ENCODE results near the gene LRRC75B. TPM values are rescaled to one million over a fixed set of nuclear protein-coding genes. Genes with fewer than 3 reads are reported as not detected.

Gene LRRC75B
- total and polyA plus RNA-seq, 2 of the 8 experiments (the other 6 are each of a cell fraction or from before 2014, with no cell fraction given): 12.2 to 26.6 TPM

DNA sequence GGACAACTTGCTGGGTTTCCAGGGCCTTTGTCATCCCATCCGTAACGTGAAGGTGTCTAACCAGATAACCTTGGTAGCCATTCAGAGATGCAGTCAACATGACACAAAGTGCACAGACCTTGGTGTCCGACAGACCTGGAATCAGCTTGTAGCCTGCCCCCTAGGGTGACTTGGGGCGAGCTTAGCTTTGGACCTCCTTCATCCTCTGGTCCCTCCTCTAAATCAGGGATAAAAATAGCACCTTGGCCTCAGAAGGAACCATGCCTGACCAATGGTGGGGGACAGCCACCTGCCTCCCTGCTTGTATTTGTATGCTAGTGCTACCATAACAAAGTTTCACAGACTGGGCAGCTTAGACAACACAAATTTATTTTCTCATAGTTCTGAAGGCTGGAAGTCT is 33.4 kb downstream of the LRRC75B start:
- 85% methylated on average over 4 of the region's 4 CpGs; no CpG with 5 or more reads in 1 of the 2 experiments for WGBS, 2 experiments (ENCODE audit: extremely low coverage in 1 of 2, insufficient coverage in 1 of 2, insufficient read length in 1 of 2, insufficient replicate concordance in 2 of 2, low coverage in 1 of 2, low lambda C conversion rate in 2 of 2, missing lambda C conversion rate in 1 of 2)
- Histone ChIP-seq H4K8ac (ENCODE audit: extremely low read depth, insufficient read depth, low read length) (no peak overlapping the region), H3K18ac (ENCODE audit: extremely low read depth, low read length) (no peak overlapping the region), H3K4me2 (ENCODE audit: insufficient read depth in 1 of 2, low read depth in 2 of 2, low read length in 2 of 2) (no peak overlapping the region), H3K36me3 (ENCODE audit: control insufficient read depth in 2 of 4, insufficient read depth in 4 of 4, low read length in 3 of 4) (peaks cover 15 to 57% (median 41%) of the 10 kb centered on the region in 4 experiments), H4K91ac (replicated peaks; ENCODE audit: insufficient read length, low read length) (no peak overlapping the region), H3K14ac (ENCODE audit: insufficient read length) (no peak overlapping the region), H2AK5ac (ENCODE audit: low read depth, low read length) (no peak overlapping the region), H3K79me1 (ENCODE audit: low read depth, low read length) (peaks cover 21% of the 10 kb centered on the region), H3K9me3 (ENCODE audit: insufficient read depth in 2 of 2, low read depth in 1 of 2, low read length in 1 of 2) (no peaks in the 10 kb centered on the region), H3K4me1 (replicated peaks in 1 of 4; ENCODE audit: control insufficient read depth in 3 of 4, insufficient read depth in 4 of 4, low read length in 3 of 4) (peaks cover 0 to 4% (median 0%) of the 10 kb centered on the region in 4 experiments; a peak in 4 of 7 replicates), H3K79me2 (ENCODE audit: control insufficient read depth in 1 of 2, insufficient read depth in 2 of 2, low read length in 2 of 2) (peaks cover 64 to 85% of the 10 kb centered on the region in 2 experiments), H2AFZ (ENCODE audit: low read length) (no peak overlapping the region), H2BK120ac (replicated peaks; ENCODE audit: low read depth, low read length) (no peak overlapping the region), H4K5ac (ENCODE audit: insufficient read length, low read depth, low read length) (no peak overlapping the region), H2BK12ac (ENCODE audit: low read depth, low read length) (no peak overlapping the region), H2BK5ac (ENCODE audit: low read depth, low read length) (no peak overlapping the region), H3K4ac (replicated peaks; ENCODE audit: insufficient read length, low read depth, low read length) (no peak overlapping the region), H3K23me2 (ENCODE audit: low read depth, low read length) (peaks cover 12% of the 10 kb centered on the region), H3K27ac (ENCODE audit: low read depth, low read length) (no peak overlapping the region), H3K4me3 (ENCODE audit: extremely low read depth in 1 of 4, insufficient read depth in 2 of 4, low read depth in 3 of 4, low read length in 4 of 4) (no peak overlapping the region), H3K9ac (replicated peaks in 1 of 4; ENCODE audit: extremely low read depth in 1 of 4, low read depth in 3 of 4, low read length in 3 of 4) (no peak overlapping the region), H3K56ac (replicated peaks; ENCODE audit: insufficient read length, low read depth, low read length) (no peak overlapping the region), H2BK20ac (ENCODE audit: low read length) (no peak overlapping the region), H4K20me1 (replicated peaks in 1 of 2; ENCODE audit: control insufficient read depth in 1 of 2, insufficient read depth in 2 of 2, low read length in 2 of 2) (peaks cover 13 to 33% of the 10 kb centered on the region in 2 experiments), H3K27me3 (replicated peaks in 1 of 4; ENCODE audit: control insufficient read depth in 3 of 4, extremely low read depth in 1 of 4, insufficient read depth in 3 of 4, low read length in 3 of 4) (no peaks in the 10 kb centered on the region; a peak in 1 of 7 replicates), H2BK15ac (ENCODE audit: low read length) (no peak overlapping the region), H3K23ac (ENCODE audit: insufficient read length) (no peak overlapping the region)
- TF ChIP-seq CREB1 (IDR thresholded peaks at IDR 0.05) (no peak), JUN (IDR thresholded peaks at IDR 0.05; ENCODE audit: low read depth, low read length) (no peak), HDAC6 (IDR thresholded peaks at IDR 0.05; ENCODE audit: low read depth, low read length) (no peak)
- ChIA-PET CTCF (ENCODE audit: partially characterized antibody) (interaction anchor here (1.4 to 2.0 kb wide), 2 partner anchors 10 to 20 kb away, joined by 3 to 6 read pairs; no protein-coding TSS in a partner anchor), POLR2A (ENCODE audit: partially characterized antibody) (interaction anchor here (0.8 to 1.8 kb wide), 7 partner anchors 9 to 33 kb away, joined by 3 to 10 read pairs (median 4); partner anchors contain the start of gene LRRC75B)
- DNase-seq (ENCODE audit: low read depth in 1 of 2, low spot score in 2 of 2) (no peak), FAIRE-seq (no peak)
